ENCODE results near the gene SLC16A9.

DNA sequence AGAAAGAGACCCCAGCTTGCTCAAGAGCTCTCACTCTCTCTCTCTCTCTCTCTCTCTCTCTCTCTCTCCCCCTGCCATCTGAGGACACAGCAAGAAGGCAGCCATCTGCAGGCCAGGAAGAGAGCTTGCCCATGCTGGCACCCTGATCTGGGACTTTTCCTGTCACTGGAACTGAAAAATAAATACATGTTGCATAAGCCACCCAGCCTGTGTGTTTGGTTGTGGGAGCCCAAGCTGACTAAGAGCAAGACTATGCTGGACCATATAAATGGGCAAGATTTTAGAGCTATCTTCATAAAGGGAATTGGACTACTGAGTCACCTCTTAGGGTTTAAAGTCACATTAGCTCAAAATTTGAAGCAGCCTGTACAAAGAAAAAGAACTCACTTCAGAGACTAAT, 98.6 kb downstream of the SLC16A9 start:
- TF ChIP-seq EZH2 (IDR thresholded peaks at IDR 0.05; ENCODE audit: insufficient read depth, poor library complexity, severe bottlenecking) = no peak
- no peak for TF ChIP-seq EZH2phosphoT487 (IDR thresholded peaks at IDR 0.05; ENCODE audit: insufficient read depth, low read depth)

Measured in GM23248 (cell line).